Uterus (tissue), 2 donors: ENCODE results near the gene ARRB2.

ENCODE experiments used
- POLR2A ChIP-seq, 2 donors: fragments of 450-650 bp; IDR thresholded peaks; one replicate each; pipeline ENCODE4 v1.6.1; 2016; ENCODE audit warnings: antibody characterized with exemption in 2 of 2, mild to moderate bottlenecking in 1 of 2, moderate library complexity in 1 of 2
- TF ChIP-seq, protein P1 (sequence below), 4 experiments: fragments of 200-600 bp in 2 of 4; fragments of 450-650 bp in 2 of 4; sonication (generic) in 2 of 4; IDR thresholded peaks; one replicate each; pipeline ENCODE4 v1.5.1; 2016 to 2019; ENCODE audit warnings: antibody characterized with exemption in 4 of 4, mild to moderate bottlenecking in 2 of 4, moderate library complexity in 1 of 4

DNA sequence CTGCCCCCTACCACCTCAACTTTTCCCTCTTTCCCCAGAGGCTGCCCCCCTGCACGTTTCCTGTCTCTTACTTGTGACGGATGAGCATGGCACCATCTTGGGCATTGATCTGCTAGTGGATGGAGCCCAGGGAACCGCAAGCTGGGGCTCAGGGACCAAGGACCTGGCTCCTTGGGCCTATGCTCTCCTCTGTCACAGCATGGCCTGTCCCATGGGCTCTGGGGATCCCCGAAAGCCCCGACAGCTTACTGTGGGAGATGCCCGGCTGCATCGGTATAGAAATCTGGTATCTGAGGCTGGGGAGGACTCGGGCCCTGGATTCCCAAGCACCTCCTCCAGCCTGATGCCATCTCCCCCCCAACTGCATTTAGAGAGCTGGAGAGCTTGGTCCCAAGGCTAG, 31.1 kb downstream of the ARRB2 start:
- TF ChIP-seq, protein P1, sequence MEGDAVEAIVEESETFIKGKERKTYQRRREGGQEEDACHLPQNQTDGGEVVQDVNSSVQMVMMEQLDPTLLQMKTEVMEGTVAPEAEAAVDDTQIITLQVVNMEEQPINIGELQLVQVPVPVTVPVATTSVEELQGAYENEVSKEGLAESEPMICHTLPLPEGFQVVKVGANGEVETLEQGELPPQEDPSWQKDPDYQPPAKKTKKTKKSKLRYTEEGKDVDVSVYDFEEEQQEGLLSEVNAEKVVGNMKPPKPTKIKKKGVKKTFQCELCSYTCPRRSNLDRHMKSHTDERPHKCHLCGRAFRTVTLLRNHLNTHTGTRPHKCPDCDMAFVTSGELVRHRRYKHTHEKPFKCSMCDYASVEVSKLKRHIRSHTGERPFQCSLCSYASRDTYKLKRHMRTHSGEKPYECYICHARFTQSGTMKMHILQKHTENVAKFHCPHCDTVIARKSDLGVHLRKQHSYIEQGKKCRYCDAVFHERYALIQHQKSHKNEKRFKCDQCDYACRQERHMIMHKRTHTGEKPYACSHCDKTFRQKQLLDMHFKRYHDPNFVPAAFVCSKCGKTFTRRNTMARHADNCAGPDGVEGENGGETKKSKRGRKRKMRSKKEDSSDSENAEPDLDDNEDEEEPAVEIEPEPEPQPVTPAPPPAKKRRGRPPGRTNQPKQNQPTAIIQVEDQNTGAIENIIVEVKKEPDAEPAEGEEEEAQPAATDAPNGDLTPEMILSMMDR (IDR thresholded peaks at IDR 0.05) = no peak
- no peak for TF ChIP-seq POLR2A (IDR thresholded peaks at IDR 0.05)
